GM10266 (cell line): ENCODE measurements around the gene CD36.
"Not testable (repeated sequence)": the region's sequence is repeated elsewhere in the genome, so short reads cannot be mapped to it uniquely, and the experiment has no call there.

Experiments used
- DNase-seq: peaks from one replicate; pipeline ENCODE4 v3.0.0; 2012; ENCODE audit errors: extremely low spot score
- TF ChIP-seq, protein P1 (sequence below): IDR thresholded peaks from 2 replicates; pipeline ENCODE4 v1.5.1; 2012; ENCODE audit warnings: mild to moderate bottlenecking, low read depth; ENCODE audit not compliant: control insufficient read depth, insufficient read depth; ENCODE audit errors: missing control alignments

The CD36 gene

DNA sequence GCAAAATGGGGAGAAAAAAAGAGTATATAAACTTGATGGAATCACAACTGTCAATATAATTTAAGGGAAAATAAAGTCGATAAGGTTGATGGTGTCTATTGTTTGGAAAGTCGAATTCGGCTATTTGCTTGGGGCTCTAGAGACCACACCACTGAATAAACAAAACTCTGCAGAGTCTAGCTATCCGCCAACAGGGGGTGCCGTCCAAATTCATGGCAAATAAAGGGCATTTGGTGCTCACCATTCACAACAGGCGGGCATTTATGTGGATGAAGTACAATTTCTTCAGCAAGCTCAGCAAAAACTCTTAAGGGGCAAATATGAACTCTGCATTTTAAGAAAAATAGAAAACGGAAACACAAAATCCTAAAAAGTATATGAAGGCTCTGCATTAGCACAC, 23.3 kb downstream of the CD36 start:
- TF ChIP-seq, protein P1, sequence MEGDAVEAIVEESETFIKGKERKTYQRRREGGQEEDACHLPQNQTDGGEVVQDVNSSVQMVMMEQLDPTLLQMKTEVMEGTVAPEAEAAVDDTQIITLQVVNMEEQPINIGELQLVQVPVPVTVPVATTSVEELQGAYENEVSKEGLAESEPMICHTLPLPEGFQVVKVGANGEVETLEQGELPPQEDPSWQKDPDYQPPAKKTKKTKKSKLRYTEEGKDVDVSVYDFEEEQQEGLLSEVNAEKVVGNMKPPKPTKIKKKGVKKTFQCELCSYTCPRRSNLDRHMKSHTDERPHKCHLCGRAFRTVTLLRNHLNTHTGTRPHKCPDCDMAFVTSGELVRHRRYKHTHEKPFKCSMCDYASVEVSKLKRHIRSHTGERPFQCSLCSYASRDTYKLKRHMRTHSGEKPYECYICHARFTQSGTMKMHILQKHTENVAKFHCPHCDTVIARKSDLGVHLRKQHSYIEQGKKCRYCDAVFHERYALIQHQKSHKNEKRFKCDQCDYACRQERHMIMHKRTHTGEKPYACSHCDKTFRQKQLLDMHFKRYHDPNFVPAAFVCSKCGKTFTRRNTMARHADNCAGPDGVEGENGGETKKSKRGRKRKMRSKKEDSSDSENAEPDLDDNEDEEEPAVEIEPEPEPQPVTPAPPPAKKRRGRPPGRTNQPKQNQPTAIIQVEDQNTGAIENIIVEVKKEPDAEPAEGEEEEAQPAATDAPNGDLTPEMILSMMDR = no peak
- no peak for DNase-seq

DNA sequence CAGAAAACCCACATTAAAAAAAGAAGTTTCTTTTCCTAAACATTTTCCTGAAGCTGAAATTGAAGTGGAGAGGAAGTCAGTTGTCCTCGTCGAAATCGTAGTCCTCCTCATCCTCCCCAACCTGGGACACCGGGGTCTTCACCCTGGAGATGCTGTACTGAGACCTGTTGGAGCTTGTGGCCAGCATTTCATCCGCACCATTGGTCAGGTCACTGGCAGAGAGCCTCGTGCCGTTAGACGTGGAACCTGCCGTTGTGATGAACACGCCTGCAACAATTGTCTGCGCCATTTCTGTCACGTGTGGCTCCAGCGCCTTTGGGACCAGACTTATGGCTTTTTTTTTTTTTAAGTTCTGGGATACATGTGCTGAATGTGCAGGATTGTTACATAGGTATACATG, 23.8 kb downstream of the CD36 start:
- TF ChIP-seq, protein P1 = no peak
- DNase-seq = no peak

DNA sequence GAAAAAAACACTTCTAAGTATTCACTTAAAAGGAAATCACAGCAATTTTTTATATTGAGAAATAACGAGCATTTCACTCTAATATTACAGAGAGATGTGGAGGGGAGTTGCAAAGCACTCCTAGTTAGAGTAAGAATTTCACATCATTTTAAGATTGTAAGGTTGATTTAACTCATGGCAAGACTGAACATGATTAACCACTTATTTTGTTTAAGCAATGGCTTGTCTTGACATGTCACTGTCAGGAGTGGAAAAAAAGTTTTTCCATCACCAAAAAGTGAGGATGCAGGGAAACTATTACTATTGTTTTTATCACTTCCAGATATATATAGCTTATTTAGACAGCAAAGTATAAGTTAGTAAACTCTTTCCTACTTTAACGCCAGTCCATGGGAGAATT, 27.1 kb downstream of the CD36 start:
- no peak for DNase-seq
- TF ChIP-seq, protein P1 = no peak

DNA sequence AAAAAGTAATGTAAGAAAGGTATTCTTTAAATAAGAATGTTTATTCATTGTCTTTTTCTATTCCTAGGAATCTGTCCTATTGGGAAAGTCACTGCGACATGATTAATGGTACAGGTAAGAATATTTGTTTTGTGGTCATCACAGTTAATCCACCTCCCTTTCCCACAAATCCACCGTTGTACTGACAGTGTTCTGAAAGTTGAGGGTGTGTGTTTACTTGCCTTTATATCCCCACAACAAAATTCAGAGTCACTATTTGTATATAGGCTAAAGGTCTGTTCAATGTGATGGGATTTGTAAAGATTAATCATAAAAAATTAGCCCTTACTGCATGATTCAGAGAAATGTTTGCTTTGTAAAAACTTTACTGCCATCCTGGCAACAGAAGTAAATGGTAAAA, 27.9 kb downstream of the CD36 start:
- no peak for DNase-seq
- TF ChIP-seq, protein P1 = no peak

DNA sequence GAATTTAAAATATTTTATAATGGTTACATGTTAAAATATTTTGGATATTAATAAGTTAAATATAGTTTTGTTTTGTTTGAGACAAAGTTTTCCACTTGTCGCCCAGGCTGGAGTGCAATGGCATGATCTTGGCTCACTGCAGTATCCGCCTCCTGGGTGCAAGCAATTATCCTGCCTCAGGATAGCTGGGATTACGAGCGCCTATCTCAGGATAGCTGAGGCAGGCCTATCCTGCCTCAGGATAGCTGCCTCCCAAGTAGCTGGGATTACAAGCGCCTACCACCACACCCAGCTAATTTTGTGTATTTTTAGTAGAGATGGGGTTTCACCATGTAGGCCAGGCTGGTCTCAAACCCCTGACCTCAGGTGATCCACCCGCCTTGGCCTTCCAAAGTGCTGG, 30.9 kb downstream of the CD36 start:
- not testable (repeated sequence) for DNase-seq

DNA sequence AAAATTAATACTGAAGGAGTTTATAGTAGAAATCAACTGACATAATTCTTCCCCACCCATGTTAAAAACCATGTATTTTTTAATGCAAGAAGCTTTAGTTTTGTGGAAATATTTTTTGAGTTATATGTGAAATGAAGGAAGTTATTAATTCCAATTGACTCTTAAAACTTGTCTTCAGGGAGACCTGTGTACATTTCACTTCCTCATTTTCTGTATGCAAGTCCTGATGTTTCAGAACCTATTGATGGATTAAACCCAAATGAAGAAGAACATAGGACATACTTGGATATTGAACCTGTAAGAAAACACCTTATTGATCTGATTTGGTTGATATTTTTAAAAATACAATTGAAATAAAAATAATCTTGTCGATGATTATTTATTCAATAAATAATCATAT, 33.3 kb downstream of the CD36 start:
- TF ChIP-seq, protein P1 = no peak

DNA sequence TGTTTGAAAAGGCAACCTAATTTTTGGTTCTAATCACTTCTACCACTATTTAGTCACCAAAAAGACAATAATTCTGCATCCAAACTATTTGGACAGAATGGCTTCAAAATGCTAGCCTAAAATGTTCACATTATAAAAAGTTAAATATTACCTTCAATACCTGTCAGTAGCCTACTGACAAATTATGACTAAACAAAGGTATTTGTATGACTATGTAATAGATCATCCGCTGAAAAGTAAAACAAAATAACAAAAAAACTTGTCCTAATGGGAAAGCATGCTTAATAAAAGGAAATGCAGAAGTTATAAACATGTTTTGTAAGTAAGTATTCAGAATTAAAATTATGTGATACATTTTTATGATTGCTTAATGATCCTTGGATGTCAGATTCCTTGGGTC, 36.6 kb downstream of the CD36 start:
- TF ChIP-seq, protein P1 = no peak
- no peak for DNase-seq

More for the DNA sequence above, 33.3 kb downstream of the CD36 start:
- no peak for DNase-seq

DNA sequence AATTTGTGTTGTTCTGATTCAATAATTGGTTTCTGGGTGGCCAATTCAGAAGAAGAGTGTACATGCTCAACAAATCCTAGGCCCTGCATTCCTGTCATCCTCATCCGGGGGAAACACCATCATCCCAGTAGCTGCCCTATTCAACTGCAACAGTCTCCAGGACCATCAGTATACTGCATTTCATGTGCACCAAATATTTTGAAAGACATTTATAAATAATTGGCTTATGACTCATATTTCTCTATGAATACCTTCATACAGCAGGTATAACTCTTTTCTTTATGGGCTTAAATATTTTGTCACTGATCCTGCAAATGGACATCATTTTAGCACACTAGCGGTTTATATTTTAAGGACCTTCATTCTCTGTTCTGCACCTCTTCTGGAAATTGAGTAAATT, 38.0 kb downstream of the CD36 start:
- TF ChIP-seq, protein P1 = no peak
- DNase-seq = no peak
